ENCODE measurements around the gene CDKN2C. TPM values are rescaled to one million over a fixed set of nuclear protein-coding genes. Genes with fewer than 3 reads are reported as not detected.

The CDKN2C gene
- total and polyA plus RNA-seq, 2 donors (not counting 3 experiments of a cell fraction or from before 2014, with no cell fraction given) = 12.8 to 19.8 TPM

- no peak for TF ChIP-seq MYC (IDR thresholded peaks at IDR 0.05; ENCODE audit: low read depth, low read length)
- TF ChIP-seq POLR2AphosphoS5 (IDR thresholded peaks at IDR 0.05; ENCODE audit: insufficient read depth, low read depth, low read length) = no peak
- no peak for TF ChIP-seq FOS (IDR thresholded peaks at IDR 0.05; ENCODE audit: borderline replicate concordance, insufficient read depth, low read length)
- TF ChIP-seq GATA2 (IDR thresholded peaks at IDR 0.05; ENCODE audit: insufficient read depth, insufficient read length, low read depth, low read length) = no peak
- no peak for TF ChIP-seq CTCF (IDR thresholded peaks at IDR 0.05; ENCODE audit: extremely low read depth in 1 of 2, insufficient read depth in 1 of 2, low read depth in 1 of 2, low read length in 2 of 2)
- no peak for TF ChIP-seq POLR2A (IDR thresholded peaks at IDR 0.05; ENCODE audit: low read depth, low read length)
- no peak for TF ChIP-seq EZH2 (IDR thresholded peaks at IDR 0.05; ENCODE audit: borderline replicate concordance, low read depth, low read length, severe bottlenecking)
- TF ChIP-seq JUN (IDR thresholded peaks at IDR 0.05; ENCODE audit: borderline replicate concordance, insufficient read depth, insufficient read length, low read depth) = no peak
- TF ChIP-seq MAX (IDR thresholded peaks at IDR 0.05; ENCODE audit: insufficient read depth, insufficient read length) = no peak
- Histone ChIP-seq H4K20me1 (replicated peaks; ENCODE audit: control insufficient read depth, extremely low read depth, insufficient read depth, low read length) (no peaks in the 10 kb centered on the region), H3K36me3 (ENCODE audit: control insufficient read depth in 2 of 2, extremely low read depth in 1 of 2, insufficient read depth in 2 of 2, low read length in 2 of 2) (no peaks in the 10 kb centered on the region), H3K9ac (replicated peaks; ENCODE audit: extremely low read depth, insufficient read depth, low read length) (no peak overlapping the region), H3K9me1 (replicated peaks; ENCODE audit: control insufficient read depth, extremely low read depth, insufficient read depth, low read length) (no peaks in the 10 kb centered on the region), H3K4me1 (ENCODE audit: control insufficient read depth, extremely low read depth, insufficient read depth, low read length) (peaks cover 33% of the 10 kb centered on the region), H3K4me3 (replicated peaks in 1 of 3; ENCODE audit: insufficient read depth in 1 of 3, low read depth in 1 of 3, low read length in 3 of 3) (no peak overlapping the region), H3K9me3 (replicated peaks; ENCODE audit: control insufficient read depth, insufficient read depth, low read length) (no peaks in the 10 kb centered on the region), H3K79me2 (ENCODE audit: control insufficient read depth, insufficient read depth, low read length) (peaks cover 31% of the 10 kb centered on the region), H3K4me2 (ENCODE audit: insufficient read depth, low read length) (no peak overlapping the region), H3K27me3 (ENCODE audit: control insufficient read depth in 2 of 2, insufficient read depth in 2 of 2, low read length in 2 of 2) (no peaks in the 10 kb centered on the region), H3K27ac (ENCODE audit: insufficient read depth, low read depth, low read length) (no peak overlapping the region), H2AFZ (ENCODE audit: low read depth, low read length) (no peak overlapping the region)
- DNase-seq (ENCODE audit: low read depth, low spot score) = no peak
- intact Hi-C loops (cut with micrococcal nuclease) = no loop called here
- ChIA-PET CTCF (interaction anchor here (1.5 to 2.1 kb wide), 2 partner anchors 44 to 101 kb away, joined by 4 to 15 read pairs; no protein-coding TSS in a partner anchor), POLR2A (no interaction called here)
- no TSS peak for BruUV-seq (replicated peaks)
- FAIRE-seq = no peak
- dilution Hi-C loops (cut with MboI; ENCODE audit: extremely low pct_ligation_motif_present, low sequenced_read_pairs) = no loop called here
Observed at GRCh38 chr1:50973875-50974617, 4.0 kb downstream of the CDKN2C start.
